DMS53 treated with DMSO at 0.1 percent for 48 hours (cell line): ENCODE data around the gene SRSF8.
A peak's percentile ranks its signal among the peaks of the same experiment; 100 is the strongest.
"Not testable (repeated sequence)": the region's sequence is repeated elsewhere in the genome, so short reads cannot be mapped to it uniquely, and the experiment has no call there.

ENCODE experiments used
- DNase-seq: peaks from one replicate; lab custom pipeline; 2025; ENCODE audit not compliant: unreplicated experiment; lab: John Stamatoyannopoulos, UW

The SRSF8 gene, protein sequence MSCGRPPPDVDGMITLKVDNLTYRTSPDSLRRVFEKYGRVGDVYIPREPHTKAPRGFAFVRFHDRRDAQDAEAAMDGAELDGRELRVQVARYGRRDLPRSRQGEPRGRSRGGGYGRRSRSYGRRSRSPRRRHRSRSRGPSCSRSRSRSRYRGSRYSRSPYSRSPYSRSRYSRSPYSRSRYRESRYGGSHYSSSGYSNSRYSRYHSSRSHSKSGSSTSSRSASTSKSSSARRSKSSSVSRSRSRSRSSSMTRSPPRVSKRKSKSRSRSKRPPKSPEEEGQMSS

DNA sequence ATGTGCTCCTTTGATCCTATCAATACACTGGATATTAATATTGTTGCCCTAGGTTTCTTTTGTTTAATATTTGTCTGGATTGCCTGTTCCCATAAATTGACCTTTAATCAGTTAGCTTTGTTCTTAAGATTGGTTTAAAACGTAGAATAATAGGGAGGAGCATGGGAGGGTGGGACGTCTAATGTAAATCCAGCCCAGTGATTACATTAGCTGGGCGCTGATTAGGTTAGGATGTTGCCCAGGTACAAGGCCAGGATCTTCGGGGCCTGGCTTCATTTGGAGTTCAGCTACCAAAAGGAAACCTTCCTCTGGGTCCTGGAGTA, at the start of gene SRSF8:
Gene SRSF8, plus strand, starts transcription at position 204 of the 323 bp plus-strand sequence. CDS start 308 bp downstream, outside the sequence.
- peak; percentile 72 for DNase-seq

GRCh38 chr11:95021468-95021867, 45.3 kb upstream of the SRSF8 start:
- DNase-seq, result not testable (repeated sequence)

DNA sequence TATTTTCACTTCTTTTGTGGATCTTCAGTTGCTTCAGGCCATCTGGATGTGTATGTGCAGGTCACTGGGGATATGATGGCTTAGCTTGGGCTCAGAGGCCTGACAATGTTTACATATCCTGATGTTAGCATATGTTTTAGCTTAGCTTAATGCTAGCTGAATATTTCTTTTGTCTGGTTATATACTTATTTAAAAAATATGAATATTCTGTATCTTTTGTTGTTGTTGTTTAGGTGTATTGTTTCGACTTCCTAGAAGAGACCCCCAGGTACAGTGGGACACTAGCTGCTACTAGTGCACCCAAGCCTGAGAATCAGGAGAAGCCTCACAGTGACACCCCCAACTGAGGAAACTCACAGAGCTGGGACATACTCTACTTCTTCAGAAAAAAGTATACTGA, 41.8 kb upstream of the SRSF8 start, which contains the start of gene KDM4E:
Gene KDM4E, plus strand, starts transcription at position 301 of the 400 bp plus-strand sequence. CDS start 300 bp downstream, outside the sequence.
- no peak for DNase-seq

- not testable (repeated sequence) for DNase-seq
Observed at GRCh38 chr11:95025594-95025993, 41.1 kb upstream of the SRSF8 start.

DNA sequence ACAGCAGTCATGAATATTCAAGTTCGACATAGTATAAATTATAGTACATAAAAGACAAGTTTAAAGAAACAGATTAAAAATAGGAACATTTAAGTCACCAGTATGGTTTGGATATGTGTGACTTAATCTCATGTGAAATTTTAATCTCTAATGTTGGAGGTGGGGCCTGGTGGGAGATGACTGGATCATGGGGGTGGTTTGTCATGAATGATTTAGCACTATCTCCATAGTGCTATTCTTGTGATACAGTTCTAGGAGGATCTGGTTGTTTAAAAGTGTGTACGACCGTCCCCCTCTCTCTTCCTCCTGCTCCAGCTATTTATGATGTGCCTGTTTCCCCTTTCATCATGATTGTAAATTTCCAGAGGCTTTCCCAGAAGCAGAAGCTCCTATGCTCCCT, 38.4 kb upstream of the SRSF8 start:
- DNase-seq, result no peak

DNA sequence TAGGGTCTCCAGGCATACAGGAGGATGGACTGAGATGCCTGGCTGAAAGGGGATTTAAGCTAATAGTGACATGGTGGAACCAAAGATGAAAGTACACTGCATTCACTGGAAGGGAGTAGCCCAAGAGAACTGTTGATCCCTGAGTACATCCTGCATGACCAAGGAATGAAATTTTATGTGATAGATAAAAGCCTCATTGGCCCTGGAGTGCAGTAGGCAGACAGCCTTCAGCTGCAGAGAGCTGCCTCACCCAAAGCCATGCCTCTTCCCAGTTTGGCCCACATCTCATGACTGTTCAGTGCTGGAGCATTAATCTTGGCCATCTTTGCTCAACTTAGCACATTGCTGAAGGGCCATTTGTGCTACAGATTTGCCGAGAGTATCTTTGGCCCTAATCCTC, 33.7 kb upstream of the SRSF8 start:
- no peak for DNase-seq

- DNase-seq, result no peak
Observed at GRCh38 chr11:95035316-95035715, 31.4 kb upstream of the SRSF8 start.

GRCh38 chr11:95037356-95038035, 29.2 kb upstream of the SRSF8 start:
- not testable (repeated sequence) for DNase-seq

- DNase-seq, result no peak
Observed at GRCh38 chr11:95042239-95042638, 24.5 kb upstream of the SRSF8 start.

GRCh38 chr11:95042906-95043305, 23.8 kb upstream of the SRSF8 start:
- DNase-seq, result no peak

- DNase-seq, result no peak
Observed at GRCh38 chr11:95044010-95044409, 22.7 kb upstream of the SRSF8 start.

DNA sequence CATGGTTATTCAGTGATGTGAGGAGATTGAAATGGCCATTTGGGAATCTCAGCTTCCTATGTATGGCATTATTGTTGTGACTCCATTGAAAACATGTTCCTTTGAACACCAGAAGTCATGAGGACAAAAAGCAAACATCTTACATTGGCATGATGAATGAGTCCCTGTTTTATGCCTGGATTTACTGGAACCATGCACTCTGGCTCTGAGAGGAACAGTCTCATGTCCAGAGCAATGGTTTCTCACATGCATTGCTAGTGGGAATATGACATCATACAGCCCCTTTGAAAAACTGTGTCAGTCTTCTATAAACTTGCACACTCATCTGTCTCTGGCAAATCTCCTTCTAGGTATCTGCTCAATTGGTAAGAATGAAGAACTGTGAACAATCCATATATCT, 20.9 kb upstream of the SRSF8 start:
- DNase-seq, result no peak

DNA sequence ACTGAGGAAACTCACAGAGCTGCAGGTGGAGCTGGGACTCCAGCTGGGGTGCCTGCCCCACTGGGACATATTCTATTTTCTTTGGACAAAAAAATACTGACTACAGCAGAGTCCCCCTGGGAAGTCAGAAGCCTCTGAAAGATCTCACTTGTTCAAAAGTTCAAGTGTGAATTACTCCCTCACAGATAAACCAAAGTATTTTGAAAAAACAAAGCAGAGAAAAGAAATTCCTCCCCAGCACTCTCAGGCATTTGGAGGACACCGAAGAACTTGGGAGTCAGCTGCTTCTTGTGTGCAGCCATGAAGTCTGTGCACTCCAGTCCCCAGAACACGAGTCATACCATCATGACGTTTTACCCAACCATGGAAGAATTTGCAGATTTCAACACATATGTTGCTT, 17.6 kb upstream of the SRSF8 start, which contains the start of gene KDM4F:
Gene KDM4F, plus strand, starts transcription at position 301 of the 400 bp plus-strand sequence.
- DNase-seq, result not testable (repeated sequence)

GRCh38 chr11:95050595-95051202, 16.0 kb upstream of the SRSF8 start:
- DNase-seq, result no peak

GRCh38 chr11:95054356-95054755, 12.4 kb upstream of the SRSF8 start:
- no peak for DNase-seq

GRCh38 chr11:95055283-95055897, 11.3 kb upstream of the SRSF8 start:
- no peak for DNase-seq

DNA sequence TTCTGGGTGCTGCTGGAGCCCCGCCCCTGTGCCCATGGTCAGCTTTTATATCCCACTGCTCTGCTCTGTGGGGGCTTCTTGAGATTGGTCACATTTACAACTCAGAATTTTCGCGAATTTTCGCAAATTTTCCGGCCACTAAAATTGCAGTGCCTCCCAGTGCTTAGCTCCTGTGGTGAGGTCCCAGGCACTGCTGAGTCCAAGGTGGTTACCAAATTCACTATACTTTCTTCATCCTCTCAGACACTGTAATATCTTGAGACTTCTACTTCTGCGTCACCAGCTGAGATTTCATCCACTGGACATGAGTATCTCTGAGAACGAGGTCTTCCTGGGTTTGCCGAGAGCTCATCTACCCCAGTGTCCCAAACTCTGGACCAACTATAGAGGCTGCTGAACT, 8.8 kb upstream of the SRSF8 start:
- no peak for DNase-seq

DNA sequence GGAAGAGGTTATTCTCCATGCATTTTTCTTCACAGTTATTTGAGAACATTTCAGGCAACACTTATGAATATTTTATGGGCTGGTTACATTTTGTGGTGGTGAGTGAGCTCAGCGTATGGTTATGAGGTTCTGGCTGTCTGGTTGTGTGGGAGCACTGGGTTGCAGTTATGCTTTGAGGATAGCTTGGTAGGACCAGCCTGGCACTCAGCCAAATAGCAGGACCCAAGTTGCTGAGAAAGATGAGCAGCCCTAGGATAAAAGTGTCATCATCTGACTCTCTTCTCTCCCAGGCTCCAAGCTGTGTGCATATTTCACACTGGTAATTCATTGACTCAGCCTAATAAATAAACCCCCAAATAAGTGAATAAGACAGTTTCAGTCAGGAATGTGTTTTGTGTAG, 8.1 kb upstream of the SRSF8 start:
- DNase-seq, result no peak

DNA sequence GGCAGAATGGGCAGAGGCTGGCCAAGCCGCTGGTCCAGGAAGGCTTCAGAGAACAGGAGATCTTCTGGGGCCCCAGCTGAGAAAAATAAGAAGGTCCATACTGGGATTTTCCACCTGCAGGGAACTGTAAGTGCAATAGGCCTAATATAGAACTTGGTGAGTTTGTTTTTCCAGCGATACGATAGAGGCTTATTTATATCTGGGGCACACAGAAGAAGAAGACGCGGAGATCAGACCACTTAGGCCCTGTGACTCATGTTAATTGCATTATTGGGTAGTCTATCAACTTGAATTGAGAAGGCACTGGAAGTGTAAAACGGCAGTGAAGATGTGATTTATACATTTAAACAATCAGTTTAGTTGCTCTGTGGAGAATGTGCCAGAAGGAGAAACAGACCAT, 7.7 kb upstream of the SRSF8 start:
- no peak for DNase-seq

GRCh38 chr11:95065336-95065735, 1.4 kb upstream of the SRSF8 start:
- DNase-seq, result no peak

DNA sequence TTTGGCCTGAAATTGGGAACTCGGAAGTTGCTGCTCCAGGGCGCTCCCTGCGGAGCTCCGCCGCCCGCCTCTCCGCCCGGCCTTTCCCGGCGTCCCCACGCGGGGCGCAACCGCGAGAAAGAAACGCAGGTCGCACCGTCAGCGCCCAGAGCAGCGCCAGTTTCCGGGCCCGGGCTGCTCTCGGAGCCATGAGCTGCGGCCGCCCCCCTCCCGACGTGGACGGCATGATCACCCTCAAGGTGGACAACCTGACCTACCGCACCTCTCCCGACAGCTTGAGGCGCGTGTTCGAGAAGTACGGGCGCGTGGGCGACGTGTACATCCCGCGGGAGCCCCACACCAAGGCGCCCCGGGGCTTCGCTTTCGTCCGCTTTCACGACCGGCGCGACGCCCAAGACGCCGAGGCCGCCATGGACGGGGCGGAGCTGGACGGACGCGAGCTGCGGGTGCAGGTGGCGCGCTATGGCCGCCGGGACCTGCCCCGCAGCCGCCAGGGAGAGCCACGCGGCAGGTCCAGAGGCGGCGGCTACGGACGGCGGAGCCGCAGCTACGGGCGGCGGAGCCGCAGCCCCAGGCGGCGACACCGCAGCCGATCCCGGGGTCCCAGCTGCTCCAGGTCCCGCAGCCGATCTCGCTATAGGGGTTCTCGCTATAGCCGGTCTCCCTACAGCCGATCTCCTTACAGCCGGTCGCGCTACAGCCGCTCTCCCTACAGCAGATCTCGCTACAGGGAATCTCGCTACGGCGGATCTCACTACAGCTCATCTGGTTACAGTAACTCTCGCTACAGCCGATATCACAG, 521 bp downstream of the SRSF8 start:
- peak; percentile 72 for DNase-seq
